ENCODE measurements around the gene CDH13.

CDH13 gene

GRCh38 chr16:83219285-83219684, 592.5 kb downstream of the CDH13 start:
- Histone ChIP-seq H3K36me3 (ENCODE audit: control insufficient read depth in 2 of 2, insufficient read depth in 1 of 2, low read length in 2 of 2) (no peaks in the 10 kb centered on the region), H3K27ac (ENCODE audit: extremely low read depth, low read depth, low read length) (no peak overlapping the region), H3K4me3 (ENCODE audit: low read depth, low read length) (no peak overlapping the region), H3K4me1 (ENCODE audit: control insufficient read depth, insufficient read depth, low read length) (no peaks in the 10 kb centered on the region), H3K9me3 (ENCODE audit: control insufficient read depth, insufficient read depth, low read depth, low read length) (no peaks in the 10 kb centered on the region)
- ChIA-PET POLR2A (no interaction called here), CTCF (no interaction called here)
- no peak for TF ChIP-seq ZNF202 (tag by site-specific recombination; IDR thresholded peaks at IDR 0.05; ENCODE audit: borderline replicate concordance)
- TF ChIP-seq ZNF670 (tag by site-specific recombination; IDR thresholded peaks at IDR 0.05; ENCODE audit: low read depth), result no peak
- no peak for TF ChIP-seq ZNF26 (tag by site-specific recombination; IDR thresholded peaks at IDR 0.05)
- no peak for TF ChIP-seq SALL2 (tag by site-specific recombination; IDR thresholded peaks at IDR 0.05; ENCODE audit: borderline replicate concordance)
- no peak for TF ChIP-seq ZNF623 (tag by site-specific recombination; IDR thresholded peaks at IDR 0.05)
- TF ChIP-seq ZNF404 (tag by site-specific recombination; IDR thresholded peaks at IDR 0.05), result no peak
- TF ChIP-seq ZNF600 (tag by site-specific recombination; IDR thresholded peaks at IDR 0.05), result no peak
- TF ChIP-seq ZNF791 (tag by site-specific recombination; IDR thresholded peaks at IDR 0.05), result no peak
- no peak for TF ChIP-seq ZNF449 (tag by site-specific recombination; IDR thresholded peaks at IDR 0.05)
- TF ChIP-seq ZNF169 (tag by site-specific recombination; IDR thresholded peaks at IDR 0.05), result no peak
- TF ChIP-seq ZNF513 (tag by site-specific recombination; IDR thresholded peaks at IDR 0.05), result no peak
- no peak for TF ChIP-seq ZNF394 (tag by site-specific recombination; IDR thresholded peaks at IDR 0.05; ENCODE audit: borderline replicate concordance)
- TF ChIP-seq ZBTB7A (tag by site-specific recombination; IDR thresholded peaks at IDR 0.05; ENCODE audit: low read depth), result no peak
- no peak for TF ChIP-seq ZNF23 (tag by site-specific recombination; IDR thresholded peaks at IDR 0.05; ENCODE audit: borderline replicate concordance)
- no peak for TF ChIP-seq RBAK (tag by site-specific recombination; IDR thresholded peaks at IDR 0.05)
- no peak for TF ChIP-seq ZNF777 (tag by site-specific recombination; IDR thresholded peaks at IDR 0.05; ENCODE audit: borderline replicate concordance)

GRCh38 chr16:83220066-83220465, 593.3 kb downstream of the CDH13 start:
- Histone ChIP-seq H3K9me3 (ENCODE audit: control insufficient read depth, insufficient read depth, low read depth, low read length) (no peaks in the 10 kb centered on the region), H3K27ac (ENCODE audit: extremely low read depth, low read depth, low read length) (no peak overlapping the region), H3K4me1 (ENCODE audit: control insufficient read depth, insufficient read depth, low read length) (no peaks in the 10 kb centered on the region), H3K4me3 (ENCODE audit: low read depth, low read length) (no peak overlapping the region), H3K36me3 (ENCODE audit: control insufficient read depth in 2 of 2, insufficient read depth in 1 of 2, low read length in 2 of 2) (no peaks in the 10 kb centered on the region)
- ChIA-PET POLR2A (no interaction called here), CTCF (interaction anchor here (0.6 kb wide), 1 partner anchor 132 kb away, joined by 3 read pairs; no protein-coding TSS in a partner anchor)
- TF ChIP-seq ZNF121 (tag by site-specific recombination; IDR thresholded peaks at IDR 0.05), result no peak
- TF ChIP-seq CTCF (tag by site-specific recombination; IDR thresholded peaks at IDR 0.05), result no peak

Measured in HEK293 (cell line).